SU-DHL-6 (cell line): ENCODE results near the gene ITFG1.

Experiments used
- H2AFZ ChIP-seq: fragments of 200-600 bp; sonication (generic); 2 replicates; pipeline ENCODE4 v1.6.1; 2014; ENCODE audit warnings: low read depth, mild to moderate bottlenecking, moderate library complexity, mixed read lengths, antibody characterized with exemption, low read length; ENCODE audit not compliant: severe bottlenecking
- H3F3A ChIP-seq: fragments of 200-600 bp; shearing (Covaris generic); 2 replicates; pipeline ENCODE4 v1.6.0; 2016; ENCODE audit warnings: antibody characterized with exemption, mild to moderate bottlenecking; ENCODE audit not compliant: insufficient read depth
- H3K27ac ChIP-seq: fragments of 200-600 bp; sonication (generic); 2 replicates; pipeline ENCODE4 v1.5.1; 2016; ENCODE audit warnings: low read depth, mild to moderate bottlenecking, low read length, moderate library complexity, mixed read lengths
- H3K27me3 ChIP-seq: fragments of 200-600 bp; sonication (generic), shearing (Covaris generic); 2 replicates; pipeline ENCODE4 v1.6.0; 2014; ENCODE audit warnings: mild to moderate bottlenecking, low read length
- H3K36me3 ChIP-seq: fragments of 200-600 bp; sonication (generic); 2 replicates; pipeline ENCODE4 v1.6.1; 2014; ENCODE audit warnings: mild to moderate bottlenecking, low read length, mixed read lengths
- H3K4me2 ChIP-seq: fragments of 300-600, 200-600 bp; shearing (Covaris generic), sonication (generic); 2 replicates; pipeline ENCODE4 v1.6.0; 2014; ENCODE audit warnings: low read length, low read depth, mild to moderate bottlenecking; ENCODE audit not compliant: poor library complexity, severe bottlenecking
- H3K4me3 ChIP-seq: fragments of 200-600 bp; sonication (generic); 2 replicates; pipeline ENCODE4 v1.5.1; 2014; ENCODE audit warnings: antibody characterized with exemption, low read length, mild to moderate bottlenecking, mixed read lengths; ENCODE audit not compliant: insufficient read depth, poor library complexity, severe bottlenecking
- H3K79me2 ChIP-seq: fragments of 200-600 bp; sonication (generic); 2 replicates; pipeline ENCODE4 v1.6.1; 2014; ENCODE audit warnings: mild to moderate bottlenecking, low read length, moderate library complexity; ENCODE audit not compliant: insufficient read depth
- H3K9ac ChIP-seq: fragments of 200-600 bp; sonication (generic); 2 replicates; pipeline ENCODE4 v1.7.0; 2014; ENCODE audit warnings: mild to moderate bottlenecking, low read length
- H3K9me2 ChIP-seq: fragments of 200-600 bp; sonication (generic); replicated peaks from 2 replicates; pipeline ENCODE4 v1.6.1; 2014; ENCODE audit warnings: low read length; ENCODE audit not compliant: insufficient read depth
- H3K9me3 ChIP-seq: fragments of 200-600 bp; sonication (generic); 2 replicates; pipeline ENCODE4 v1.6.1; 2014; ENCODE audit warnings: low read length, mixed read lengths; ENCODE audit not compliant: insufficient read depth
- H4K20me1 ChIP-seq: fragments of 200-600 bp; sonication (generic); 2 replicates; pipeline ENCODE4 v1.6.1; 2014; ENCODE audit warnings: low read depth, mild to moderate bottlenecking, antibody characterized with exemption, low read length, moderate library complexity, mixed read lengths
- EZH2phosphoT487 ChIP-seq: fragments of 200-600 bp; sonication (generic), shearing (Covaris generic); conservative IDR thresholded peaks from 2 replicates; pipeline ENCODE4 v1.6.1; 2018; ENCODE audit warnings: mild to moderate bottlenecking, antibody characterized with exemption, low read length, moderate library complexity, mixed read lengths
- TF ChIP-seq, protein P1 (sequence below): fragments of 200-600 bp; sonication (generic); IDR thresholded peaks from one replicate; pipeline ENCODE4 v1.5.1; 2017; ENCODE audit warnings: antibody characterized with exemption, mild to moderate bottlenecking, low read length, moderate library complexity; ENCODE audit not compliant: insufficient read depth, poor library complexity, severe bottlenecking

Gene ITFG1

DNA sequence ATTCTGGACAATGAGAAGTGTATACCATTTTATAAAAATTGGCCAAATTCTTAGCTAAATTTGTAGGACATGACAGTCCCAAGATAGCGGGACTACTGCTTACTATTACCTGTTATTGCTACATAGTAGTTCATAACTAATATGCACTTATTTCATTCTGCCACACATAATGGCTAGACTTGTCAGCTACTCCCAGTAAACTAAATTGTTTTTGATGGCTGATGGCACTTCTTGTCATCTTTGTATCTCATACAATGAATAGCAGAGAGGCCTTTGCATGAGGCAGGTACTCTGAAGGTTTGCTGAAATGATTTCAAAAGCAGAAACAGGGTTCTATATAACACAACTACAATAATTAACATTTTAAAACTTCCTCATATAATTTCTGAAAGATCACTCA lies 44.0 kb downstream of the ITFG1 start:
- H2AFZ ChIP-seq: no peak overlapping the region
- no peaks in the 10 kb centered on the region for H3K79me2 ChIP-seq
- no peak overlapping the region for H3K9ac ChIP-seq
- H3K9me2 ChIP-seq: no peaks in the 10 kb centered on the region
- H3K4me2 ChIP-seq: no peak overlapping the region
- no peaks in the 10 kb centered on the region for H4K20me1 ChIP-seq
- H3K9me3 ChIP-seq: no peaks in the 10 kb centered on the region
- no peak for TF ChIP-seq EZH2phosphoT487
- TF ChIP-seq, protein P1, sequence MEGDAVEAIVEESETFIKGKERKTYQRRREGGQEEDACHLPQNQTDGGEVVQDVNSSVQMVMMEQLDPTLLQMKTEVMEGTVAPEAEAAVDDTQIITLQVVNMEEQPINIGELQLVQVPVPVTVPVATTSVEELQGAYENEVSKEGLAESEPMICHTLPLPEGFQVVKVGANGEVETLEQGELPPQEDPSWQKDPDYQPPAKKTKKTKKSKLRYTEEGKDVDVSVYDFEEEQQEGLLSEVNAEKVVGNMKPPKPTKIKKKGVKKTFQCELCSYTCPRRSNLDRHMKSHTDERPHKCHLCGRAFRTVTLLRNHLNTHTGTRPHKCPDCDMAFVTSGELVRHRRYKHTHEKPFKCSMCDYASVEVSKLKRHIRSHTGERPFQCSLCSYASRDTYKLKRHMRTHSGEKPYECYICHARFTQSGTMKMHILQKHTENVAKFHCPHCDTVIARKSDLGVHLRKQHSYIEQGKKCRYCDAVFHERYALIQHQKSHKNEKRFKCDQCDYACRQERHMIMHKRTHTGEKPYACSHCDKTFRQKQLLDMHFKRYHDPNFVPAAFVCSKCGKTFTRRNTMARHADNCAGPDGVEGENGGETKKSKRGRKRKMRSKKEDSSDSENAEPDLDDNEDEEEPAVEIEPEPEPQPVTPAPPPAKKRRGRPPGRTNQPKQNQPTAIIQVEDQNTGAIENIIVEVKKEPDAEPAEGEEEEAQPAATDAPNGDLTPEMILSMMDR: no peak
- 0 out of 2 replicates have a peak, but pooled peaks cover 3% of the 10 kb centered on the region for H3K36me3 ChIP-seq
- no peaks in the 10 kb centered on the region for H3K27me3 ChIP-seq
- no peak overlapping the region for H3K27ac ChIP-seq
- no peaks in the 10 kb centered on the region for H3F3A ChIP-seq
- H3K4me3 ChIP-seq: no peak overlapping the region

DNA sequence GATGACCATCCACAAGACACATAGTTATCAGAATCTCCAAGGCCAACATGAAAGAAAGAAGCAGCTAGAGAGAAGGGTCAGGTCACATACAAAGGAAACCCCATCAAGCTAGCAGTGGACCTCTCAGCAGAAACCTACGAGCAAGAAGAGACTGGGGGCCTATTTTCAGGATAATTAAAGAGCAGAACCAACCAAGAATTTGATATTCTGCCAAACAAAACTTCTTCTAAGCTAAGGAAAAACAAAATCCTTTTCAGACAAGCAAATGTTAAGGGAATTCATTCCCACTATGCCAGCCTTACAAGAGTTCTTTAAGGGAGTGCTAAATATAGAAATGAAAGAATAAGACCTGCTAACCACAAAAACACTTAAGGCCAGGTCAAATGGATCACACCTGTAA lies 47.8 kb downstream of the ITFG1 start:
- H3F3A ChIP-seq: no peaks in the 10 kb centered on the region
- H3K9ac ChIP-seq: no peak overlapping the region
- no peaks in the 10 kb centered on the region for H4K20me1 ChIP-seq
- no peak overlapping the region for H3K4me3 ChIP-seq
- H3K9me2 ChIP-seq: no peaks in the 10 kb centered on the region
- H3K4me2 ChIP-seq: no peak overlapping the region
- no peaks in the 10 kb centered on the region for H3K27me3 ChIP-seq
- no peak overlapping the region for H3K27ac ChIP-seq
- H3K79me2 ChIP-seq: no peaks in the 10 kb centered on the region; the same call in 1 of the 2 replicates
- TF ChIP-seq EZH2phosphoT487: no peak
- TF ChIP-seq, protein P1: no peak
- peaks cover 8% of the 10 kb centered on the region; the same call in 1 of the 2 replicates for H3K36me3 ChIP-seq
- no peaks in the 10 kb centered on the region for H3K9me3 ChIP-seq
- no peak overlapping the region for H2AFZ ChIP-seq

DNA sequence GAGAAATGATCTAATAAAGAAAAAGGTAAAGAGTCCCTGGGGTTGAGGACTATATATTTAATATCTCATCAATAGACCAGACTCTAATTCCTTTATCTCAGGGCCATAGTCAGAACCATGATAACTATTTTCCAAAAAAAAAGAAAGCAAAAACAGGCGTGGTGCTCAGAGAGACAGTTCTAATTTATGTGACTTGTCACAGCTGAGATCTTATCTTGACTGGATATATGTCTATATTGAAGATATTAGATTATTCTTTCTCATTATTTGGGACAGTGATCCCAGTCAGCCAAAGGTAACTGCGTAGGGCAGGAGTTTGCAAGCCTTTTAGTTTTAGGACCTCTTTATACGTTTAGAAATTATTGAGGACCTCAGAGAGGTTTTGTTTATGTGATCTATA lies 52.4 kb downstream of the ITFG1 start:
- H3F3A ChIP-seq: no peaks in the 10 kb centered on the region
- H3K9me3 ChIP-seq: no peaks in the 10 kb centered on the region
- no peak overlapping the region for H3K27ac ChIP-seq
- H3K79me2 ChIP-seq: no peaks in the 10 kb centered on the region; the same call in 1 of the 2 replicates
- no peak overlapping the region for H2AFZ ChIP-seq
- H3K4me2 ChIP-seq: no peak overlapping the region
- no peaks in the 10 kb centered on the region for H3K9me2 ChIP-seq
- no peak overlapping the region for H3K9ac ChIP-seq
- TF ChIP-seq, protein P1: no peak
- TF ChIP-seq EZH2phosphoT487: no peak
- H4K20me1 ChIP-seq: no peaks in the 10 kb centered on the region
- no peak overlapping the region for H3K4me3 ChIP-seq
- H3K27me3 ChIP-seq: no peaks in the 10 kb centered on the region
- peaks cover 10% of the 10 kb centered on the region; the same call in 1 of the 2 replicates for H3K36me3 ChIP-seq
